Skeletal muscle tissue (tissue), 4 donors: ENCODE data around the gene CSPG4. TPM values are rescaled to one million over a fixed set of nuclear protein-coding genes. Genes with fewer than 3 reads are reported as not detected.

Experiments used
- H3K27ac ChIP-seq: one replicate; pipeline ENCODE4 v1.7.0; 2013; ENCODE audit warnings: mild to moderate bottlenecking, low read depth, low read length, inconsistent platforms
- H3K27me3 ChIP-seq, 3 donors: one replicate each; pipeline ENCODE4 v1.7.0; 2013; ENCODE audit warnings: low read length in 3 of 3; ENCODE audit not compliant: control insufficient read depth in 3 of 3, insufficient read depth in 3 of 3
- H3K36me3 ChIP-seq, 3 donors: one replicate each; pipeline ENCODE4 v1.7.0; 2013; ENCODE audit warnings: low read length in 3 of 3; ENCODE audit not compliant: control insufficient read depth in 3 of 3, insufficient read depth in 3 of 3
- H3K4me1 ChIP-seq, 3 donors: one replicate each; pipeline ENCODE4 v1.7.0; 2013; ENCODE audit warnings: low read length in 3 of 3, mild to moderate bottlenecking in 3 of 3; ENCODE audit not compliant: control insufficient read depth in 3 of 3, insufficient read depth in 3 of 3
- H3K4me3 ChIP-seq, 3 donors: one replicate each; pipeline ENCODE4 v1.7.0; 2013; ENCODE audit warnings: low read length in 3 of 3
- H3K9ac ChIP-seq, 3 donors: one replicate each; pipeline ENCODE4 v1.7.0; 2013; ENCODE audit warnings: low read length in 3 of 3, mild to moderate bottlenecking in 3 of 3, moderate library complexity in 2 of 3, low read depth in 1 of 3
- H3K9me3 ChIP-seq, 3 donors: one replicate each; pipeline ENCODE4 v1.7.0; 2013; ENCODE audit warnings: low read length in 3 of 3; ENCODE audit not compliant: control insufficient read depth in 3 of 3
- total RNA-seq: library from RNA; depleted of rRNA; stranded (reverse); fragments of >200 nt; gene quantifications from one replicate; pipeline ENCODE4 v1.2.3, GENCODE V29; 2014
- donor health status: Osteomylitis.

The CSPG4 gene
- total RNA-seq, 1 donor from 2014 or later: 71.5 TPM

GRCh38 chr15:75656813-75657212 lies 55.8 kb downstream of the CSPG4 start:
- H3K27ac ChIP-seq: no peak overlapping the region
- peaks cover 16 to 22% (median 17%) of the 10 kb centered on the region in 3 donors for H3K36me3 ChIP-seq
- peaks cover 51 to 55% (median 54%) of the 10 kb centered on the region in 3 donors for H3K4me1 ChIP-seq
- no peaks in the 10 kb centered on the region for H3K9me3 ChIP-seq
- H3K27me3 ChIP-seq: peaks cover 0 to 6% (median 0%) of the 10 kb centered on the region in 3 donors
- no peak overlapping the region for H3K4me3 ChIP-seq
- no peak overlapping the region for H3K9ac ChIP-seq

GRCh38 chr15:75656331-75656730 lies 56.3 kb downstream of the CSPG4 start:
- H3K9ac ChIP-seq: no peak overlapping the region
- H3K4me1 ChIP-seq: peaks cover 52 to 57% (median 54%) of the 10 kb centered on the region in 3 donors

GRCh38 chr15:75655931-75656330 lies 56.7 kb downstream of the CSPG4 start:
- Histone ChIP-seq H3K27ac (no peak overlapping the region), H3K4me1 (peaks cover 56 to 58% (median 57%) of the 10 kb centered on the region in 3 donors), H3K9ac (no peak overlapping the region), H3K4me3 (no peak overlapping the region), H3K27me3 (peaks cover 0 to 6% (median 0%) of the 10 kb centered on the region in 3 donors), H3K36me3 (peaks cover 16 to 22% (median 17%) of the 10 kb centered on the region in 3 donors), H3K9me3 (no peaks in the 10 kb centered on the region)

More at GRCh38 chr15:75656331-75656730, 56.3 kb downstream of the CSPG4 start:
- peaks cover 0 to 6% (median 0%) of the 10 kb centered on the region in 3 donors for H3K27me3 ChIP-seq
- no peak overlapping the region for H3K27ac ChIP-seq
- no peak overlapping the region for H3K4me3 ChIP-seq
- H3K36me3 ChIP-seq: peaks cover 16 to 22% (median 17%) of the 10 kb centered on the region in 3 donors
- no peaks in the 10 kb centered on the region for H3K9me3 ChIP-seq

GRCh38 chr15:75654201-75654907 lies 58.3 kb downstream of the CSPG4 start:
- peaks cover 11 to 23% (median 20%) of the 10 kb centered on the region in 3 donors for H3K36me3 ChIP-seq
- H3K4me1 ChIP-seq: peaks cover 58 to 60% (median 59%) of the 10 kb centered on the region in 3 donors
- no peaks in the 10 kb centered on the region for H3K27me3 ChIP-seq
- no peaks in the 10 kb centered on the region for H3K9me3 ChIP-seq
- H3K27ac ChIP-seq: no peak overlapping the region
- no peak overlapping the region for H3K9ac ChIP-seq
- no peak overlapping the region for H3K4me3 ChIP-seq

GRCh38 chr15:75653347-75653913 lies 59.2 kb downstream of the CSPG4 start:
- Histone ChIP-seq H3K27me3 (no peaks in the 10 kb centered on the region), H3K27ac (no peak overlapping the region), H3K4me3 (peak overlapping the region in 1 of 3 donors; percentile 48), H3K9me3 (no peaks in the 10 kb centered on the region), H3K36me3 (peaks cover 11 to 23% (median 20%) of the 10 kb centered on the region in 3 donors), H3K4me1 (peaks cover 57 to 62% (median 58%) of the 10 kb centered on the region in 3 donors), H3K9ac (peak overlapping the region in 2 of 3 donors; percentile 61 to 64)

- peak overlapping the region; percentile 46 to 90 (median 61) for H3K4me3 ChIP-seq
- H3K9ac ChIP-seq: peak overlapping the region in 2 of 3 donors; percentile 45 to 60
- peaks cover 60 to 72% (median 67%) of the 10 kb centered on the region in 3 donors for H3K4me1 ChIP-seq
- H3K9me3 ChIP-seq: no peaks in the 10 kb centered on the region
- H3K27ac ChIP-seq: peak overlapping the region; percentile 47
- peaks cover 0 to 5% (median 0%) of the 10 kb centered on the region in 3 donors for H3K27me3 ChIP-seq
- peaks cover 6 to 14% (median 11%) of the 10 kb centered on the region in 3 donors for H3K36me3 ChIP-seq
Observed at GRCh38 chr15:75651810-75652543, 60.7 kb downstream of the CSPG4 start.

- Histone ChIP-seq H3K4me1 (peaks cover 68 to 80% (median 75%) of the 10 kb centered on the region in 3 donors), H3K9ac (peak overlapping the region in 2 of 3 donors; percentile 45 to 60), H3K4me3 (peak overlapping the region; percentile 46 to 90 (median 61)), H3K36me3 (peaks cover 0 to 10% (median 8%) of the 10 kb centered on the region in 3 donors), H3K27ac (peak overlapping the region; percentile 47), H3K27me3 (peaks cover 0 to 5% (median 0%) of the 10 kb centered on the region in 3 donors), H3K9me3 (no peaks in the 10 kb centered on the region)
Observed at GRCh38 chr15:75650908-75651809, 61.5 kb downstream of the CSPG4 start.

- Histone ChIP-seq H3K9ac (peak overlapping the region in 1 of 3 donors; percentile 45), H3K36me3 (peaks cover 0 to 7% (median 5%) of the 10 kb centered on the region in 3 donors), H3K4me3 (peak overlapping the region; percentile 18 to 90 (median 87)), H3K4me1 (peaks cover 66 to 81% (median 71%) of the 10 kb centered on the region in 3 donors), H3K27me3 (peaks cover 0 to 5% (median 0%) of the 10 kb centered on the region in 3 donors), H3K9me3 (no peaks in the 10 kb centered on the region), H3K27ac (no peak overlapping the region)
Observed at GRCh38 chr15:75649848-75650247, 62.8 kb downstream of the CSPG4 start.
